ENCODE data around the gene METTL6.

DNA sequence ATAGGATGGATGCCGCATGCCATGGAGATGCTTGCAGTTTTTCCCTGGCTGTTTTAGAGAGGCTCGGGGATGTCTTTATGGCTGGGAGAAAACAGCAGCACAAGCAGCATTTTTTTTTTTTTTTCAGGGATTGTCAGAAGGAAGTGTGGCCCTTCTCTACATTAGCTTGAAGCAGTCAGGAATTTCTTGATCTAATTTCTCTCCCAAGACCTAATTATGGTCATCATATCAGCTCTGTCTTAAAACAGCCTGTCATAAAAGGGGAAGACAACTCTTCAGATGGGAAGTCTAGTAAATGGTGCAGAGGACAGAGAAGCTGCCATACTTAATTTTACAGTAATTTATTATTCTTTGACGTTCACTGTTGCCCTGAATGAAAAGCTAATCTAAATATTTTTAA lies 44.5 kb upstream of the METTL6 start:
- TF ChIP-seq, protein P1, sequence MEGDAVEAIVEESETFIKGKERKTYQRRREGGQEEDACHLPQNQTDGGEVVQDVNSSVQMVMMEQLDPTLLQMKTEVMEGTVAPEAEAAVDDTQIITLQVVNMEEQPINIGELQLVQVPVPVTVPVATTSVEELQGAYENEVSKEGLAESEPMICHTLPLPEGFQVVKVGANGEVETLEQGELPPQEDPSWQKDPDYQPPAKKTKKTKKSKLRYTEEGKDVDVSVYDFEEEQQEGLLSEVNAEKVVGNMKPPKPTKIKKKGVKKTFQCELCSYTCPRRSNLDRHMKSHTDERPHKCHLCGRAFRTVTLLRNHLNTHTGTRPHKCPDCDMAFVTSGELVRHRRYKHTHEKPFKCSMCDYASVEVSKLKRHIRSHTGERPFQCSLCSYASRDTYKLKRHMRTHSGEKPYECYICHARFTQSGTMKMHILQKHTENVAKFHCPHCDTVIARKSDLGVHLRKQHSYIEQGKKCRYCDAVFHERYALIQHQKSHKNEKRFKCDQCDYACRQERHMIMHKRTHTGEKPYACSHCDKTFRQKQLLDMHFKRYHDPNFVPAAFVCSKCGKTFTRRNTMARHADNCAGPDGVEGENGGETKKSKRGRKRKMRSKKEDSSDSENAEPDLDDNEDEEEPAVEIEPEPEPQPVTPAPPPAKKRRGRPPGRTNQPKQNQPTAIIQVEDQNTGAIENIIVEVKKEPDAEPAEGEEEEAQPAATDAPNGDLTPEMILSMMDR (conservative IDR thresholded peaks at IDR 0.05; ENCODE audit: low read depth, low read length) = no peak
- TF ChIP-seq EZH2 (IDR thresholded peaks at IDR 0.05; ENCODE audit: borderline replicate concordance, low read depth, low read length, poor library complexity, severe bottlenecking) = no peak

Measured in A673 (cell line).